HK-2 (cell line): ENCODE measurements around the gene ST13.
"Not testable (repeated sequence)": the region's sequence is repeated elsewhere in the genome, so short reads cannot be mapped to it uniquely, and the experiment has no call there.

ENCODE experiments used
- DNase-seq: peaks from one replicate; pipeline ENCODE4 v3.0.0-alpha.2; 2018; ENCODE audit not compliant: unreplicated experiment

The ST13 gene

DNA sequence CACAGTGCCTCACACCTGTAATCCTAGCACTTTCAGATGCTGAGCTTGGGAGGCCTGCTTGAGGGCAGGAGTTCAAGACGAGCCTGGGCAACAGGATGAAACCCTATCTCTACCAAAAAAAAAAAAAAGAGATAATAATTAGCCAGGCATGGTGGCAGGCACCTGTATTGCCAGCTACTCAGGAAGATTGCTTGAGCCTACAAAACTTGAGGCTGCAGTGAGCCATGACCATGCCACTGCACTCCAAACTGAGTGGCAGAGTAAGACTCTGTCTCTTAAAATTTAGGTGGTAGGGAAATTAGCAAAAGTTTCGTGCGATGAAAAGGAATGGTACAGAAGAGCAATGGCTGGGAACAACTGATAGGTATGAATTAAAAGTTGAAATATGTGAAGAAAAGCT is 18.0 kb downstream of the ST13 start:
- no peak for DNase-seq

GRCh38 chr22:40834619-40835018 is 21.8 kb downstream of the ST13 start:
- no peak for DNase-seq

DNA sequence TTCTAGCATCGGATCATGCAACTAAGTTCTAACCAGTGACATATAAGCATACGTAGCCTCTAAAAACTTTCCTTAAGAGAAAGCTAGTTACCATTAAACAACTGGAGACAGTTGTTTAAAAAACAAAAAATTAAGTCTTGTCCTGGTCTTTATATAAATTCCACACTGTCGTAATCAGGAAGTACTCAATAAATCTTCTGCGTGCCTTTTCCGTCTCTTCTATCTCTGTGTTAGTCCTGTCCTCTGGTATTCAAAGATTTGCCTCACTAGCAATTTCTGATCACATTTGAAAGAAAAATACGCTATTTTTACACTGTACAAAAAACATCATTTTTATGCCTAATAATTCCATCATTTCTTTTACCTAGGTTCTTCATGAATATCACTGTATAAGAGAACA is 27.3 kb downstream of the ST13 start:
- DNase-seq = no peak

GRCh38 chr22:40826984-40827741 is 29.3 kb downstream of the ST13 start:
- no peak for DNase-seq

GRCh38 chr22:40826292-40826691 is 30.1 kb downstream of the ST13 start:
- not testable (repeated sequence) for DNase-seq

GRCh38 chr22:40823426-40823825 is 33.0 kb downstream of the ST13 start:
- DNase-seq = no peak

DNA sequence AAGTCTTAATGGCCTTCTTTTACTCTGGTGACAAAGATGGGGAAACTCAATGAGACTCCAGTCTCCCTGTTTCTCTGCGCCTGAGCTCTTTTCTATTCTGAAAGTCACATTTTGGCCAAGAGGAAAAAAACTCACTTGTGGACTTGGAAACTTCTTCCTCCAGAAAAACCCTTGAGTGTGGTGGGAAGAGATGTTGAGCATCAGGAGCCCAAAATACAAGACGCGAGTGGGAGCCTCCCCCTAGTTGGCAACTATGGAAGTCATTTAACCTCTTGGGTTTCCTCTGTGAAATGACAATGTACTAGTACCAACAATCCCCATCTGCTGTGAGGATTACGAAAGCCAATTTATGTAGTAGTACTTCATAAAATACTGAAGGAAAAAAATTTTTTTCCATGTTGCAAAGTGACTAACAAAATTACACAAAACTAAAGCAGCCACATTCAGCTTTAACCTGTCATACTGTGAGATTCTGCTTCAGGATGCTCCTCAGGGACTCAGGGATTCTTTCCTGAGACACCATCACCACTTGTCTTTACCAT is 36.8 kb downstream of the ST13 start:
- DNase-seq = no peak

GRCh38 chr22:40818747-40819598 is 37.5 kb downstream of the ST13 start, which contains the start of gene SLC25A17:
Gene SLC25A17, minus strand, starts transcription at chr22:40819346. Its CDS starts 98 bp downstream, at chr22:40819248.
- DNase-seq = peak; percentile 88

- no peak for DNase-seq
Observed at GRCh38 chr22:40818192-40818746, 38.2 kb downstream of the ST13 start.

- no peak for DNase-seq
Observed at GRCh38 chr22:40817737-40818136, 38.7 kb downstream of the ST13 start.

- DNase-seq = no peak
Observed at GRCh38 chr22:40813912-40814315, 42.5 kb downstream of the ST13 start.

- DNase-seq = no peak
Observed at GRCh38 chr22:40808018-40808841, 48.2 kb downstream of the ST13 start.

DNA sequence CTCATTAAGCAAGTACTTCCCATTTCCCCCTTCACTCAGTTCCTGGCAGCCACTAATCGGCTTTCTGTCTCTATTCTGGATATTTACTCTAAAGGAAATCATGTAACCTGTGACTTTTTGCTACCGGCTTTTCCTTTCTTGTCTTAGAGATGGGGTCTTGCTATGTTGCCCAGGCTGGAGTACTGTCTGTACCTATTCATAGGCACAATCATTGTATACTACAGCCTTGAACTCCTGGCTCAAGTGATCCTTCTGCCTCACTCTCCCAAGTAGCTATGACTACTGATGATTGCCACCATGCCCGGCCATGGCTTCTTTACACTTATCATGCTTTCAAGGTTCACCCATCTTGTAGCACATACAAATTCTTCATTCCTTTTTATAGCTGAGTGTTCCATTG is 49.7 kb downstream of the ST13 start:
- DNase-seq = no peak

- no peak for DNase-seq
Observed at GRCh38 chr22:40805699-40806203, 50.7 kb downstream of the ST13 start.

DNA sequence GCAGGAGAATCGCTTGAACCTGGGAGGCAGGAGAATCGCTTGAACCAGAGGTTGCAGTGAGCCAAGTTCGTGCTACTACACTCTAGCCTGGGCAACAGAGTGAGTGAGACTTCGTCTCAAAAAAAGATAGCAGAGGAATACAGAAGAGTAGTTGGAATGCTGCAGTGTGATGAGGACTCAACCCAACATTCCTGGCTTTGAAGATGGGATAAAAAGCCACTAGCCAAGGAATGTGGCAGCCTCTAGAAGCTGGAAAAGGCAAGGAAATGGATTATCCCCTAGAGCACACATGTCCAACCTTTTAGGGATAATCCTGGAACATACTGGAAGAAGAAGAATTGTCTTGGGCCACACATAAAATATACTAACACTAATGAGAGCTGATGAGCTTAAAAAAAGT is 51.2 kb downstream of the ST13 start:
- DNase-seq = no peak

GRCh38 chr22:40803321-40803720 is 53.1 kb downstream of the ST13 start:
- no peak for DNase-seq

DNA sequence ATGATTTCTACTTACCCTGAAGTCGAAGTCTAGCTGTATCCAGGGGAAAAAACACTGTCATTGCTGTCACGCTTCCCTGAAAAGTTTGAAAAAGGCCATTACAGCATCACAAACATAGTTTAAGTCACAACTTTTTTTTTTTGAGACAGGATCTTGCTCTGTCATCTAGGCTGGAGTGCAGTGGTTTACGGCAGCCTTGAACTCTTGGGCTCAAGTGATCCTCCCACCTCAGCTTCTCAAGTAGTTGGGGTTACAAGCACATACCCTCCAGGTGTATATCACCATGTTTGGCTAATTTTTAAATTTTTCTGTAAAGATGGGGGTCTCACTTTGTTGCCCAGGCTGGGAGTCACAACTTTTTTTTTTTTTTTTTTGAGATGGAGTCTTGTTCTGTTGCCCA is 57.4 kb downstream of the ST13 start:
- DNase-seq = no peak

GRCh38 chr22:40797427-40797826 is 59.0 kb downstream of the ST13 start:
- DNase-seq = no peak

DNA sequence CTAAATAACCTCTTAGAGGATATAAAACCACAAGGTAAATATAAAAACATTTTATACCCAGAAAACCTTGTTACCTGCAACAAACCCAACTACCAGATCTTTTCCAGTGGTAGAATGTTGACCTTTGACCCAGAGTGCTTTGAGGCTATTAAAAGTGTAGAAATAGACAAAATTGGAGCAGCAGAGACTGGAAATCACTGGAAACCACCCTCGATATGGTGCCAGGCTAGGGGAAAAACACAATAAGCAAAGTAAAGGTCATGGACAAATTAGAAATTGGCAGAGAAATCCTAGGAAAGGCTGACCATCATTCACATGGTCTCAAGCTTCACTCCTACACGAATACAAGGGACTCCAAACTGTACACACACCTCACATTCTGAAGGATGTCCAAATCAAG is 64.0 kb downstream of the ST13 start:
- no peak for DNase-seq

GRCh38 chr22:40791241-40791640 is 65.2 kb downstream of the ST13 start:
- no peak for DNase-seq

GRCh38 chr22:40789131-40789530 is 67.3 kb downstream of the ST13 start:
- no peak for DNase-seq
